ENCODE measurements around the gene PKDREJ.

DNA sequence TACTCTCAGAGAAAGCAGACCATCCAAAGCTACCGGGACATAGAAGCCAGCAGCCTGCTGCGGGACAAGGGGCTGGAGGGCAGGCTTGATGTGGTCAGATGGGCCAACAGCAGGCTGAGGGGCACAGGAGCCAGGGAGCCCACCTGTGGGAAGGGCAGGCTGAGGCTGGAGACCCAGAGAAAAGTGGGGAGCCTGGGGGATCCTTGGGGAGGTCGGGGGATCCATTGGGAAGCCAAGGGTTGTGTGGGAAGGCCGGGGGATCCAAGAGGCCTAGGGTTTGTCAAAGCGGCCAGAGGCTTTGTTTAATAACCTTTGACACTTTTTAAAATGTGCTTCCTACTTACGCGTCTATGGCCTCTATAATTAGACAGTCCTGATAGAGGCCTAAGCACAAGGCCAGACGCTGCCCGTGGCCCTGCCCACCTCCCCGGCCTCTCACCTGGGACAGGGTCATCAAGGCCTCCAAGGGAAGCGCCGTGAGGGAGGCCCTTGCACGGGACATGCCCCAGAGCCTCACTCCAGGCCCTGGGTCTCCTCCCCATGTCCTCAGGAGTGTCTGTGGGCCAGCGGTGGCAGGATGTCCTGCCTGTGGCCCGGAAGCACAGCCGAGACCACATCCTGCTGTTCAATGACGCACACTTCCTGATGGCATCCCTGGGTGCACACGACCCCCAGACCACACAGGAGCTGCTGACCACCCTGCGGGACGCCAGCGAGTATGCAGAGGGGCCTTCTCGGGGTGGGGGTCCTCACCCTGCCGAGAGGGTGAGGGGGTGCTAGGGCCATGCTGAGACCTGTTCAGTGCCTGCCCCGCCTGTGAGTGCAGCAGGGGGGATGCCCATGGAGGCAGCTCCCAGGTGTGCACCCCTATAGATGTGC lies 25.0 kb upstream of the PKDREJ start:
- TF ChIP-seq, protein P1, sequence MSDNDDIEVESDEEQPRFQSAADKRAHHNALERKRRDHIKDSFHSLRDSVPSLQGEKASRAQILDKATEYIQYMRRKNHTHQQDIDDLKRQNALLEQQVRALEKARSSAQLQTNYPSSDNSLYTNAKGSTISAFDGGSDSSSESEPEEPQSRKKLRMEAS (IDR thresholded peaks at IDR 0.05; ENCODE audit: low read depth, low read length), result peak; percentile 50; the same call in 1 of the 2 replicates
- TF ChIP-seq, protein P2, sequence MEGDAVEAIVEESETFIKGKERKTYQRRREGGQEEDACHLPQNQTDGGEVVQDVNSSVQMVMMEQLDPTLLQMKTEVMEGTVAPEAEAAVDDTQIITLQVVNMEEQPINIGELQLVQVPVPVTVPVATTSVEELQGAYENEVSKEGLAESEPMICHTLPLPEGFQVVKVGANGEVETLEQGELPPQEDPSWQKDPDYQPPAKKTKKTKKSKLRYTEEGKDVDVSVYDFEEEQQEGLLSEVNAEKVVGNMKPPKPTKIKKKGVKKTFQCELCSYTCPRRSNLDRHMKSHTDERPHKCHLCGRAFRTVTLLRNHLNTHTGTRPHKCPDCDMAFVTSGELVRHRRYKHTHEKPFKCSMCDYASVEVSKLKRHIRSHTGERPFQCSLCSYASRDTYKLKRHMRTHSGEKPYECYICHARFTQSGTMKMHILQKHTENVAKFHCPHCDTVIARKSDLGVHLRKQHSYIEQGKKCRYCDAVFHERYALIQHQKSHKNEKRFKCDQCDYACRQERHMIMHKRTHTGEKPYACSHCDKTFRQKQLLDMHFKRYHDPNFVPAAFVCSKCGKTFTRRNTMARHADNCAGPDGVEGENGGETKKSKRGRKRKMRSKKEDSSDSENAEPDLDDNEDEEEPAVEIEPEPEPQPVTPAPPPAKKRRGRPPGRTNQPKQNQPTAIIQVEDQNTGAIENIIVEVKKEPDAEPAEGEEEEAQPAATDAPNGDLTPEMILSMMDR (IDR thresholded peaks at IDR 0.05; ENCODE audit: low read depth, low read length), result no peak
- peak; percentile 41 for TF ChIP-seq POLR2A (IDR thresholded peaks at IDR 0.05; ENCODE audit: extremely low read depth, insufficient read length)
